ENCODE data around the gene EYA2.

- TF ChIP-seq CTCF (IDR thresholded peaks at IDR 0.05; ENCODE audit: low read depth, low read length) (no peak), POLR2A (IDR thresholded peaks at IDR 0.05; ENCODE audit: extremely low read depth, insufficient read length) (no peak)
These were observed 119.0 kb downstream of the EYA2 start for GRCh38 chr20:47013606-47014005.

All from NB4 (cell line).